Measurements from ENCODE around the gene INAVA.
A peak's percentile ranks its signal among the peaks of the same experiment; 100 is the strongest.
"Not testable (repeated sequence)": the region's sequence is repeated elsewhere in the genome, so short reads cannot be mapped to it uniquely, and the experiment has no call there.

Gene INAVA

GRCh38 chr1:200906491-200906890 lies 11.8 kb downstream of the INAVA start:
- Histone ChIP-seq H3K36me3 (ENCODE audit: control insufficient read depth, insufficient read depth, low read length) (peaks cover 36% of the 10 kb centered on the region), H3K27me3 (ENCODE audit: control insufficient read depth, insufficient read depth, low read length) (no peaks in the 10 kb centered on the region), H3K4me3 (ENCODE audit: low read length) (no peak overlapping the region), H3K9me3 (ENCODE audit: control insufficient read depth, insufficient read depth, low read length) (no peaks in the 10 kb centered on the region), H3K4me1 (ENCODE audit: control insufficient read depth, insufficient read depth, low read length) (no peaks in the 10 kb centered on the region), H3K27ac (ENCODE audit: low read length) (no peak overlapping the region)
- no CpG with 5 or more reads among the region's 2 CpGs for WGBS (ENCODE audit: insufficient coverage, insufficient read length)
- no peak for DNase-seq (ENCODE audit: low read depth, low spot score)

DNA sequence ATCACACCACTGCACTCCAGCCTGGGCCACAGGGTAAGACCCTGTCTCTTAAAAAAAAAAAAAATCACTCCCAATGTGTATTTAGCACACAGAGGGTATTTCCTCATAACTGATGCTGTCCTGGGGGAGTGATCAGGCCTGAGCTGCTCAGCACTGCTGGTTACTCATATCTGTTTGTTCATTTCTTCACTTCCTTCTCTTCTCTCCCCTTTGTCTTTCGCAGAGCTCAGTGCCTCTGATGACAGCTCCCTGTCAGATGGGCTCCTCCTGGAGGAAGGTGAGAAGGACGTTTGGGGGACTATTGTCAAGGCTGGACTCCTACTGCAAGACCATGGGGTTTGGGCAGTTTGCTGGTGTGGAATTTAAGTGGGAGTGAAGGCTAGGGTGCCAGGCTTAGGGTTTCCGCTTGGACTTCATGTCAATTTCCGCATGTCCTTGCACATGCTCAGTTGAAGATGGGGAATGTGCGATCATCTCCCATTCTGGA lies 13.0 kb downstream of the INAVA start:
- H3K4me1 ChIP-seq (ENCODE audit: control insufficient read depth, insufficient read depth, low read length), result no peaks in the 10 kb centered on the region
- H3K9me3 ChIP-seq (ENCODE audit: control insufficient read depth, insufficient read depth, low read length), result no peaks in the 10 kb centered on the region
- H3K36me3 ChIP-seq (ENCODE audit: control insufficient read depth, insufficient read depth, low read length), result peaks cover 29% of the 10 kb centered on the region; the same call in 1 of the 2 replicates
- WGBS (ENCODE audit: insufficient coverage, insufficient read length), result no CpG with 5 or more reads among the region's 5 CpGs
- H3K27me3 ChIP-seq (ENCODE audit: control insufficient read depth, insufficient read depth, low read length), result no peaks in the 10 kb centered on the region
- no peak for DNase-seq (ENCODE audit: low read depth, low spot score)
- no peak overlapping the region for H3K27ac ChIP-seq (ENCODE audit: low read length)
- no peak overlapping the region for H3K4me3 ChIP-seq (ENCODE audit: low read length)

DNA sequence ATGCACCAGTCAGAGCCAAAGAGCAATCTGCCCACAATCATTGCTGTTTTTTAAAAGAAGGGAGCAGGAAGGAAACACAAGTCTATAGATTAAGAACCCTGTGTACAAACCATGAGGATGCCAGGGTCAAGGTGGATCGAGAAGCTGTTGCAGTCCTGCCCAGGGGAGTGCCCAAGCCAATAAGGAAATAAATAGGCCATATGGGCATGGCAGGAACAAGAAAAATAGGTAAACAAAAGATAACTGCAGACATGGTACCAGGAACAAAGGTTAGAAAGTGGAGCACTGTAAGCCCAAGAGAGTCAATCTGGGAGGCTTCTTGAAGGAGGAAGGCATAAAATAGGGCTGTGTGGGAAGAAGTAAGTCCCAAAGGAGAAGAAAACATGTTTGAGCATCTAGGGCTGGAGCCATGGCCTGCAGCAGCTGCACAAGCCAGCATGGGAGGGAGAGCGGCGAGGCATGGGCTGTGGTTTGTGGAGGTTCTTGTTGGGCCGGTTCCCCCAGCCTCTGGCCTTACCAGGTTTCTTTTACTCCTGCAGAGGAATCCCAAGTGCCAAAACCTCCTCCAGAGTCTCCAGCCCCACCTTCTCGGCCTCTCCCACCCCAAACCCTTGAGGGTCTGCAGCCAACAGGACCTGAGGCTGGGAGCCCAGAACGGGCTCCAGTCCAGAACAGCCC lies 13.6 kb downstream of the INAVA start:
- Histone ChIP-seq H3K27me3 (ENCODE audit: control insufficient read depth, insufficient read depth, low read length) (no peaks in the 10 kb centered on the region), H3K4me1 (ENCODE audit: control insufficient read depth, insufficient read depth, low read length) (no peaks in the 10 kb centered on the region), H3K9me3 (ENCODE audit: control insufficient read depth, insufficient read depth, low read length) (no peaks in the 10 kb centered on the region), H3K36me3 (ENCODE audit: control insufficient read depth, insufficient read depth, low read length) (peaks cover 32% of the 10 kb centered on the region), H3K27ac (ENCODE audit: low read length) (no peak overlapping the region), H3K4me3 (ENCODE audit: low read length) (no peak overlapping the region; the same call in 1 of the 2 replicates)
- no CpG with 5 or more reads among the region's 6 CpGs for WGBS (ENCODE audit: insufficient coverage, insufficient read length)
- DNase-seq (ENCODE audit: low read depth, low spot score), result no peak

- H3K36me3 ChIP-seq (ENCODE audit: control insufficient read depth, insufficient read depth, low read length), result peaks cover 32% of the 10 kb centered on the region
- WGBS (ENCODE audit: insufficient coverage, insufficient read length), result no CpG with 5 or more reads among the region's 5 CpGs
- H3K4me3 ChIP-seq (ENCODE audit: low read length), result no peak overlapping the region
- no peak for DNase-seq (ENCODE audit: low read depth, low spot score)
- H3K27ac ChIP-seq (ENCODE audit: low read length), result no peak overlapping the region
- no peaks in the 10 kb centered on the region for H3K9me3 ChIP-seq (ENCODE audit: control insufficient read depth, insufficient read depth, low read length)
- no peaks in the 10 kb centered on the region for H3K4me1 ChIP-seq (ENCODE audit: control insufficient read depth, insufficient read depth, low read length)
- H3K27me3 ChIP-seq (ENCODE audit: control insufficient read depth, insufficient read depth, low read length), result no peaks in the 10 kb centered on the region
These were observed 14.4 kb downstream of the INAVA start for GRCh38 chr1:200909071-200909470.

DNA sequence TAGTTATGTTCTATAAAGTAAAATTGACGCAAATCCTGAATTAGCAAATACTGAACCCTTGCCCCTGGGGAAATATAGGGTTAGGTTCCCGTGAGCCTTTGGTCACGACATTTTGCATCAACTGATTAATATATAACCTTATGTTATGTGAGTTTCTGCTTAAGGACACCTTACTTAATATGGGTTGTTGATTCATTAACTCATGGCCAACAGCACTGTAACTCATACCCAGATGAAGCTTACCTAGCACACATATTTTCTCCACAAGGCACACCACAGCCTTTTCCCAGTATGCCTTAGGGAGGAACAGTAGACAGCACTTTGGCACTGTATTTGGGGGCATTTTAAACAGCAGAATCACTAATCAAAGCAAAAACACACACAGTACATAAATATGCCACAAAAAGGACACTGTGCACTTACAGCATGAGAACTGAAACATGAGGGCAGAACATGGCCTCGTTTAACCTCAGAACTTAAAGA lies 15.1 kb downstream of the INAVA start:
- DNase-seq (ENCODE audit: low read depth, low spot score), result no peak
- Histone ChIP-seq H3K27me3 (ENCODE audit: control insufficient read depth, insufficient read depth, low read length) (no peaks in the 10 kb centered on the region), H3K27ac (ENCODE audit: low read length) (no peak overlapping the region), H3K4me3 (ENCODE audit: low read length) (no peak overlapping the region), H3K4me1 (ENCODE audit: control insufficient read depth, insufficient read depth, low read length) (no peaks in the 10 kb centered on the region), H3K36me3 (ENCODE audit: control insufficient read depth, insufficient read depth, low read length) (peaks cover 32% of the 10 kb centered on the region), H3K9me3 (ENCODE audit: control insufficient read depth, insufficient read depth, low read length) (no peaks in the 10 kb centered on the region)
- WGBS (ENCODE audit: insufficient coverage, insufficient read length), result no CpG with 5 or more reads among the region's 4 CpGs

GRCh38 chr1:200911361-200911760 lies 16.7 kb downstream of the INAVA start:
- Histone ChIP-seq H3K4me1 (ENCODE audit: control insufficient read depth, insufficient read depth, low read length) (no peaks in the 10 kb centered on the region), H3K27me3 (ENCODE audit: control insufficient read depth, insufficient read depth, low read length) (no peaks in the 10 kb centered on the region), H3K4me3 (ENCODE audit: low read length) (no peak overlapping the region), H3K9me3 (ENCODE audit: control insufficient read depth, insufficient read depth, low read length) (no peaks in the 10 kb centered on the region), H3K36me3 (ENCODE audit: control insufficient read depth, insufficient read depth, low read length) (peaks cover 32% of the 10 kb centered on the region), H3K27ac (ENCODE audit: low read length) (no peak overlapping the region)
- WGBS (ENCODE audit: insufficient coverage, insufficient read length), result no CpG with 5 or more reads among the region's 24 CpGs
- DNase-seq (ENCODE audit: low read depth, low spot score), result no peak

DNA sequence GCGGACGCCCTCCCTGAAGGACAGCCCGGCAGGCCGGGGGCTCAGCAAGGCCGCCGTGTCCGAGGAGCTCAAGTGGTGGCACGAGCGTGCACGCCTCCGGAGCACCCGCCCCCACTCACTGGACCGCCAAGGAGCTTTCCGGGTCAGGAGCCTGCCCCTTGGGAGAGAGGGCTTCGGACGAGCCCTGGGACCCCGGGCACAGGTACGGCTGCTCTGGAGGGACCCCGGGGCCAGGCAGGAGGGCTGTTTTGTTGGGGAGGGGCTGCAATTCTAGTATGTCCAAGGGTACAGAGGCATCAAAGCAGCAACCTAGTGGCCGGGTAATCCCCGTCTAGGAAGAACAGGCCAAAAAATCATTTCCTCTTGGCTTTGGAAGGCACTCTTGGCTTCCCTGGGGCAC lies 17.2 kb downstream of the INAVA start:
- no CpG with 5 or more reads among the region's 21 CpGs for WGBS (ENCODE audit: insufficient coverage, insufficient read length)
- H3K36me3 ChIP-seq (ENCODE audit: control insufficient read depth, insufficient read depth, low read length), result peaks cover 32% of the 10 kb centered on the region
- DNase-seq (ENCODE audit: low read depth, low spot score); H3K9me3 ChIP-seq (ENCODE audit: control insufficient read depth, insufficient read depth, low read length); H3K4me3 ChIP-seq (ENCODE audit: low read length); H3K27me3 ChIP-seq (ENCODE audit: control insufficient read depth, insufficient read depth, low read length); H3K27ac ChIP-seq (ENCODE audit: low read length); H3K4me1 ChIP-seq (ENCODE audit: control insufficient read depth, insufficient read depth, low read length): not testable (repeated sequence)

DNA sequence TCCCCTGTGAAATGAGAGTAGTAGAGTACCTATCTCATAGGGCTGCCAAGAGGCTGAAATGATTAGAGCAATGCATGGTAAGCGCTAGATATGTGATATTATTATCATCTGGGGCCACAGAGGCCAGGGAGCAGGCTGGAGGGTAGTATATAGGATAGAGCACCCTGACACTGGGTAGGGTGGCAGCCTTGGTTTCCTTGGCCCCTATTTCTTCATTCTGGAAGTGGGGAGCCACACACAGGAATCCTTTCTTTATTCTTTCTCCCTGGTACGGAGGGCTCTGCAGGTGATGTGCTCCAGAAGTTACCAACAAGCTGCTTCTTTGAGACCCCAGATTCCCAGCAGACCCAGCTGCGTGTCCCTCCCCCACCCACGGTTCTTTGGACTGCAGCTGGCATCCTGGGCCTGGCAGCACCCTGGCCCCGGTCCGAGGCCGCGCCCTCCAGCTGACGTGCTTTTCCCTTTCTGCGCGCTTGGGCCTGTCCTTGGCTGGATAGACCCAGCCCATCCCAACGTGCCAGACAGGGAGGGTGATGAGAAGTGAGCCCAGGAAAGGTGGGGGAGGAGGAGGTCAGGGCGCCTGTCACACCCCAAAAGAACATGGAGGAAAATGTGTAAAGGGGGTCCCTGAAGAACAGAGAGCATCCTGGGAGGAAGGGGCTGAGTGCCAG lies 18.2 kb downstream of the INAVA start:
- peaks cover 28% of the 10 kb centered on the region for H3K36me3 ChIP-seq (ENCODE audit: control insufficient read depth, insufficient read depth, low read length)
- H3K4me1 ChIP-seq (ENCODE audit: control insufficient read depth, insufficient read depth, low read length), result no peaks in the 10 kb centered on the region
- no peak overlapping the region for H3K27ac ChIP-seq (ENCODE audit: low read length)
- H3K27me3 ChIP-seq (ENCODE audit: control insufficient read depth, insufficient read depth, low read length), result no peaks in the 10 kb centered on the region
- no CpG with 5 or more reads among the region's 13 CpGs for WGBS (ENCODE audit: insufficient coverage, insufficient read length)
- DNase-seq (ENCODE audit: low read depth, low spot score), result no peak
- H3K9me3 ChIP-seq (ENCODE audit: control insufficient read depth, insufficient read depth, low read length), result no peaks in the 10 kb centered on the region
- no peak overlapping the region for H3K4me3 ChIP-seq (ENCODE audit: low read length)

- peak; percentile 54 for DNase-seq (ENCODE audit: low read depth, low spot score)
- Histone ChIP-seq H3K9me3 (ENCODE audit: control insufficient read depth, insufficient read depth, low read length) (no peaks in the 10 kb centered on the region), H3K27me3 (ENCODE audit: control insufficient read depth, insufficient read depth, low read length) (no peaks in the 10 kb centered on the region), H3K4me1 (ENCODE audit: control insufficient read depth, insufficient read depth, low read length) (no peaks in the 10 kb centered on the region), H3K36me3 (ENCODE audit: control insufficient read depth, insufficient read depth, low read length) (peaks cover 13% of the 10 kb centered on the region), H3K27ac (ENCODE audit: low read length) (no peak overlapping the region), H3K4me3 (ENCODE audit: low read length) (no peak overlapping the region)
- WGBS (ENCODE audit: insufficient coverage, insufficient read length), result no CpG with 5 or more reads among the region's 22 CpGs
These were observed 21.5 kb downstream of the INAVA start for GRCh38 chr1:200916152-200916551.

DNA sequence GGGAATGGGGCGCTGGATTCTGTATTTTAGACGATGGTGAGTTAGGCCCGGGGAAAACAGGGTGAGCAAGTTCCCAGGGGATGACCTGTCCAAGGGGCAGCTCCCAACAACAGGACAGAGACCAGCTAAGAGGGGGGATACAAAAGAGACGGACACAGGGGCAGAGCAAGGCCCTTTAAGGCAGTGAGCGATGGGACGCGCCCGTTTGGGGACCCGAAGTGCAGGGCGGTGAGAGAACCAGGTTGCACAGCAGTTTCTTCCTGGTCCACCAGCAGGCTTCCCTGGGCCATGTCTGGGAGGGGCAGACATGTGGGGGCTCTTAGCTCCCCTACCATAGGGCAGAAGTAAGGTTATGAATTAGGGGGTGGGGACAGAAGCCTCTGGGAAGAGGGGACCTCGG lies 22.0 kb downstream of the INAVA start:
- WGBS (ENCODE audit: insufficient coverage, insufficient read length), result no CpG with 5 or more reads among the region's 11 CpGs
- H3K36me3 ChIP-seq (ENCODE audit: control insufficient read depth, insufficient read depth, low read length), result peaks cover 8% of the 10 kb centered on the region
- H3K9me3 ChIP-seq (ENCODE audit: control insufficient read depth, insufficient read depth, low read length), result no peaks in the 10 kb centered on the region
- H3K4me3 ChIP-seq (ENCODE audit: low read length), result no peak overlapping the region
- no peaks in the 10 kb centered on the region for H3K4me1 ChIP-seq (ENCODE audit: control insufficient read depth, insufficient read depth, low read length)
- H3K27ac ChIP-seq (ENCODE audit: low read length), result no peak overlapping the region
- H3K27me3 ChIP-seq (ENCODE audit: control insufficient read depth, insufficient read depth, low read length), result no peaks in the 10 kb centered on the region
- DNase-seq (ENCODE audit: low read depth, low spot score), result no peak

Measured in iPS DF 6.9 (cell line).